ENCODE data around the gene DRC7. TPM values are rescaled to one million over a fixed set of nuclear protein-coding genes. Genes with fewer than 3 reads are reported as not detected.
A peak's percentile ranks its signal among the peaks of the same experiment; 100 is the strongest.

DRC7 gene
- total and polyA plus RNA-seq, 9 of the 15 experiments (the other 6 are each of a cell fraction or from before 2014, with no cell fraction given), result 0.04 to 0.33 (median 0.12) TPM; not detected in 3

- TF ChIP-seq CTCF (IDR thresholded peaks at IDR 0.05 in 2 of 3, conservative IDR thresholded peaks at IDR 0.05 in 1 of 3; ENCODE audit: insufficient read depth in 2 of 3, low read depth in 1 of 3, low read length in 3 of 3) (peak; percentile 82 to 93 (median 83)), BHLHE40 (IDR thresholded peaks at IDR 0.05; ENCODE audit: low read length) (0 out of 2 replicates have a peak, but pooled peaks have one; percentile 23), NFYB (IDR thresholded peaks at IDR 0.05; ENCODE audit: extremely low read depth, insufficient read length) (no peak), ZNF445 (CRISPR knock-in tag; IDR thresholded peaks at IDR 0.05; ENCODE audit: low read depth) (no peak), PHB (CRISPR knock-in tag; IDR thresholded peaks at IDR 0.05) (no peak), TCFL5 (CRISPR knock-in tag; conservative IDR thresholded peaks at IDR 0.05) (no peak), NCOA2 (IDR thresholded peaks at IDR 0.05; ENCODE audit: partially characterized antibody in 2 of 2) (no peak), CREB3L1 (IDR thresholded peaks at IDR 0.05; ENCODE audit: borderline replicate concordance, low read depth) (no peak), FOXJ3 (CRISPR knock-in tag; IDR thresholded peaks at IDR 0.05) (no peak), AFF4 (CRISPR knock-in tag; IDR thresholded peaks at IDR 0.05) (no peak), SIRT6 (IDR thresholded peaks at IDR 0.05; ENCODE audit: low read depth, low read length) (no peak), EWSR1 (IDR thresholded peaks at IDR 0.05; ENCODE audit: borderline replicate concordance, low read depth, partially characterized antibody) (no peak), TCF15 (CRISPR knock-in tag; IDR thresholded peaks at IDR 0.05) (no peak), ZNF696 (CRISPR knock-in tag; conservative IDR thresholded peaks at IDR 0.05) (no peak), ZNF143 (CRISPR knock-in tag; IDR thresholded peaks at IDR 0.05) (no peak), JUND (IDR thresholded peaks at IDR 0.05; ENCODE audit: borderline replicate concordance, low read depth, low read length) (peak; percentile 45; the same call in 1 of the 2 replicates), JUND (tag; IDR thresholded peaks at IDR 0.05; ENCODE audit: borderline replicate concordance, low read depth, low read length) (no peak; the same call in 2 of the 3 replicates), ZNF699 (CRISPR knock-in tag; IDR thresholded peaks at IDR 0.05; ENCODE audit: insufficient replicate concordance) (no peak), LCOR (CRISPR knock-in tag; IDR thresholded peaks at IDR 0.05) (no peak), HEY1 (CRISPR knock-in tag; IDR thresholded peaks at IDR 0.05; ENCODE audit: borderline replicate concordance) (no peak), ZNF764 (CRISPR knock-in tag; IDR thresholded peaks at IDR 0.05; ENCODE audit: low read depth) (no peak)
Observed at GRCh38 chr16:57720142-57720575, 25.6 kb downstream of the DRC7 start (continued).
